Measurements from ENCODE around the gene DCST2. TPM values are rescaled to one million over a fixed set of nuclear protein-coding genes. Genes with fewer than 3 reads are reported as not detected.

Gene DCST2
- total and polyA plus RNA-seq, 7 donors: 0.27 to 2.0 (median 0.43) TPM; not detected in 3

DNA sequence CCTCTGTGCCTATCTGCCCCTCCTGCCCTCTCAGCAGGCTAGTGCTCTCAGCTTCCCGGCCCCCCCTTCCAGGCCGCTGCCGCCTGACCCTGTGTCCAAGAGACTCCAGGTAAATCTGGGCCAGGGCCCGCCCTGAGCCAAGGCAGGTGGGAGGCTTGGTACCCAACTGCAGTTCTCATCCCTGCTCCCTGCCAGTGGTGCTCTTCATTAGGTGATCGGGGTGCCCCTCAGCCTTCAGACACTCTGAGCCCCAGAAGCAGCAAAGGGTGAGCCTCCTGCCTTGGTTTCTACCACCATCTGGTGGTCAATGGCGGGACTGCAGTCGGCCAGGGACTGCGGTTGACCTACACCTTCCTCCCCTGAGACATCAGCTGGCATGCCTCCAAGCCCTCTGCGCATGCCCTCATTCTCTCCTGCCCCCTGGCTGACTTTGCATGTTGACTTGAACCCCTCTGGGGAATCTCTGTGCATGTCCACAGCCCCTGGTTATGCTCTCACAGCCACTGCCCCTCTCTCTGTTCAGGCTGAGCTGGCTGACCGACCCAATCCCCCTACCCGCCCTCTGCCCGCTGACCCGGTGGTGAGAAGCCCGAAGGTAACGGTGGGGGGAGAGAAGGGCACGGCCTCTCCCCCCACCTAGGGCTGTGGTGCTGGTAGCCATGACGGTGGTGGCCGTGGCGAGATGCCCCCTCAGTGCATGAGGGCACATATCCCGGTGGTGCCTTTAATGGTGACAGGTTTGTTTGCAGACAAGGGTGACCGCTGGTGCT lies 28.0 kb upstream of the DCST2 start:
- TF ChIP-seq, protein P1, sequence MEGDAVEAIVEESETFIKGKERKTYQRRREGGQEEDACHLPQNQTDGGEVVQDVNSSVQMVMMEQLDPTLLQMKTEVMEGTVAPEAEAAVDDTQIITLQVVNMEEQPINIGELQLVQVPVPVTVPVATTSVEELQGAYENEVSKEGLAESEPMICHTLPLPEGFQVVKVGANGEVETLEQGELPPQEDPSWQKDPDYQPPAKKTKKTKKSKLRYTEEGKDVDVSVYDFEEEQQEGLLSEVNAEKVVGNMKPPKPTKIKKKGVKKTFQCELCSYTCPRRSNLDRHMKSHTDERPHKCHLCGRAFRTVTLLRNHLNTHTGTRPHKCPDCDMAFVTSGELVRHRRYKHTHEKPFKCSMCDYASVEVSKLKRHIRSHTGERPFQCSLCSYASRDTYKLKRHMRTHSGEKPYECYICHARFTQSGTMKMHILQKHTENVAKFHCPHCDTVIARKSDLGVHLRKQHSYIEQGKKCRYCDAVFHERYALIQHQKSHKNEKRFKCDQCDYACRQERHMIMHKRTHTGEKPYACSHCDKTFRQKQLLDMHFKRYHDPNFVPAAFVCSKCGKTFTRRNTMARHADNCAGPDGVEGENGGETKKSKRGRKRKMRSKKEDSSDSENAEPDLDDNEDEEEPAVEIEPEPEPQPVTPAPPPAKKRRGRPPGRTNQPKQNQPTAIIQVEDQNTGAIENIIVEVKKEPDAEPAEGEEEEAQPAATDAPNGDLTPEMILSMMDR (IDR thresholded peaks at IDR 0.05): peak; percentile 97 to 100 (median 99)
- no peak for TF ChIP-seq POLR2A (IDR thresholded peaks at IDR 0.05)
- H3K36me3 ChIP-seq: peaks cover 10 to 37% (median 21%) of the 10 kb centered on the region in 4 donors
- H3K4me3 ChIP-seq: no peak overlapping the region
- H3K27ac ChIP-seq: no peak overlapping the region
- no peaks in the 10 kb centered on the region for H3K9me3 ChIP-seq
- WGBS, 2 donors: 27 to 38% methylated on average over 21 of the region's 21 CpGs
- DNase-seq: peak; percentile 90
- H3K4me1 ChIP-seq: peaks cover 3 to 34% (median 30%) of the 10 kb centered on the region in 4 donors
- intact Hi-C loops (cut with DNase I): loop anchor here (1.0 to 5.0 kb wide), 2 partner anchors 16 to 89 kb away; partner anchors contain the start of genes CKS1B and SHC1
- H3K27me3 ChIP-seq: peaks cover 0 to 7% (median 0%) of the 10 kb centered on the region in 3 donors

DNA sequence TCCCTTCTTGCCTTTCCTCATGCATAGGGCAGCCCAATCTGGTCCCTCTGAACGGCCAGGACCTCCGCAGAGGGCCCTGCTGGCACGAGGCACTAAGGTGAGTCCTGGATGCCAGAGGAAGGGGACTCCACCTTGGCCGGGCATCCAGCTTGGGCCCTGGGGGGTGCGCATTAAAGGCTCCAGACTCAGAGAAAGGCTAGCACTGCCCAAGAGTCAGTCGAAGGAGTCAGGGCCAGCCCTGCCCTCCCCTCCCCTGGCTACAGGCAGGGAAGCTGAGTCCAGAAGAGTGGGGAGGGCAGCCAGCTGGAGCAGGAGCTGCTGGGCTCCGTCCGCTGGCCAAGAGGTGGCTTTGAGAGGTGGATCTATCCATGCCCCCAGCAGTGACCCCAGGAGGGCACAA lies 27.2 kb upstream of the DCST2 start:
- DNase-seq: no peak
- Histone ChIP-seq H3K27me3 (peaks cover 0 to 7% (median 0%) of the 10 kb centered on the region in 3 donors), H3K27ac (no peak overlapping the region), H3K36me3 (peaks cover 14 to 46% (median 29%) of the 10 kb centered on the region in 4 donors), H3K4me3 (no peak overlapping the region), H3K9me3 (no peaks in the 10 kb centered on the region), H3K4me1 (peaks cover 3 to 34% (median 30%) of the 10 kb centered on the region in 4 donors)
- TF ChIP-seq POLR2A (IDR thresholded peaks at IDR 0.05): no peak
- no peak for TF ChIP-seq EP300 (IDR thresholded peaks at IDR 0.05)
- TF ChIP-seq, protein P1 (IDR thresholded peaks at IDR 0.05): no peak
- no peak for TF ChIP-seq POLR2AphosphoS5 (IDR thresholded peaks at IDR 0.05)
- 81 to 88% methylated on average over 8 of the region's 8 CpGs for WGBS, 2 donors
- intact Hi-C loops (cut with DNase I): loop anchor here (1.0 to 5.0 kb wide), 2 partner anchors 15 to 88 kb away; partner anchors contain the start of genes CKS1B and SHC1

DNA sequence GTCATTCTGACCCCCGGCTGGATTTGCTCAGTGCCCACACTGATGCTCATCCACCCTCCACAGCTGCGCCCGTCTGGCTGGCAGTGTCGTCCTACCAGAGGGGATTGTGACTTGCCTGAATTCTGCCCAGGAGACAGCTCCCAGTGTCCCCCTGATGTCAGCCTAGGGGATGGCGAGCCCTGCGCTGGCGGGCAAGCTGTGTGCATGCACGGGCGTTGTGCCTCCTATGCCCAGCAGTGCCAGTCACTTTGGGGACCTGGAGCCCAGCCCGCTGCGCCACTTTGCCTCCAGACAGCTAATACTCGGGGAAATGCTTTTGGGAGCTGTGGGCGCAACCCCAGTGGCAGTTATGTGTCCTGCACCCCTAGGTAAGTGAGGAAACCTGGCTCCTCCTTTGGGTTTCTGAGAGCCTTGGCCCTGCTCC lies 24.2 kb upstream of the DCST2 start:
- Histone ChIP-seq H3K9me3 (no peaks in the 10 kb centered on the region), H3K4me1 (peaks cover 3 to 21% (median 16%) of the 10 kb centered on the region in 4 donors), H3K27me3 (peaks cover 0 to 7% (median 0%) of the 10 kb centered on the region in 3 donors), H3K4me3 (no peak overlapping the region), H3K36me3 (peaks cover 19 to 71% (median 38%) of the 10 kb centered on the region in 4 donors), H3K27ac (no peak overlapping the region)
- TF ChIP-seq POLR2AphosphoS5 (IDR thresholded peaks at IDR 0.05): no peak
- TF ChIP-seq, protein P1 (IDR thresholded peaks at IDR 0.05): no peak
- TF ChIP-seq POLR2A (IDR thresholded peaks at IDR 0.05): no peak
- DNase-seq: no peak
- 93 to 96% methylated on average over 13 of the region's 13 CpGs for WGBS, 2 donors
- intact Hi-C loops (cut with DNase I): loop anchor here (10.0 kb wide), 1 partner anchor 503 kb away; the partner anchor contains the start of gene UBE2Q1

DNA sequence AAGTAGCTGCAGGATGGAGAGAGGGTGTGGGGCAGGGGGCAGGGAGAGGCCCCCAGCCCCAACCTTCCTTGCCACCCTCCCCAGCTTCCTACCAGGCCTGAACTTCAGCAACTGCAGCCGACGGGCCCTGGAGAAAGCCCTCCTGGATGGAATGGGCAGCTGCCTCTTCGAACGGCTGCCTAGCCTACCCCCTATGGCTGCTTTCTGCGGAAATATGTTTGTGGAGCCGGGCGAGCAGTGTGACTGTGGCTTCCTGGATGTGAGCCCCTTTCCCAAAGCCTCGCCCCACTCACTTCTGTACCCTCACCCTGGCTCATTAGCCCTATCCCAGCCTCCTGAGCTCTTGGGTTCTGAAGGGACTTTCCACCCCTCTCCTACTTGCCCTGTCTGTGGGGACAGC lies 23.5 kb upstream of the DCST2 start:
- intact Hi-C loops (cut with DNase I): loop anchor here (10.0 kb wide), 1 partner anchor 502 kb away; the partner anchor contains the start of gene UBE2Q1
- Histone ChIP-seq H3K4me3 (no peak overlapping the region), H3K27ac (no peak overlapping the region), H3K9me3 (no peaks in the 10 kb centered on the region), H3K36me3 (peaks cover 19 to 71% (median 38%) of the 10 kb centered on the region in 4 donors), H3K4me1 (peaks cover 3 to 21% (median 12%) of the 10 kb centered on the region in 4 donors), H3K27me3 (peaks cover 0 to 4% (median 0%) of the 10 kb centered on the region in 3 donors)
- no peak for DNase-seq
- TF ChIP-seq EP300 (IDR thresholded peaks at IDR 0.05) (no peak), POLR2A (IDR thresholded peaks at IDR 0.05) (no peak), POLR2AphosphoS5 (IDR thresholded peaks at IDR 0.05) (no peak)
- TF ChIP-seq, protein P1 (IDR thresholded peaks at IDR 0.05): no peak
- 96 to 97% methylated on average over 8 of the region's 8 CpGs for WGBS, 2 donors

Data from sigmoid colon (tissue), 7 donors.